HFFc6 (cell line): ENCODE data around the gene DPP6. TPM values are rescaled to one million over a fixed set of nuclear protein-coding genes. Genes with fewer than 3 reads are reported as not detected.

Experiments
- DNase-seq: peaks from one replicate; pipeline ENCODE4 v3.0.0-alpha.2; 2018
- H3K27ac Mint-ChIP-seq: 2 replicates; pipeline ENCODE4 v1.8.0; 2020; ENCODE audit warnings: mild to moderate bottlenecking, mixed read lengths
- H3K27me3 Mint-ChIP-seq: 2 replicates; pipeline ENCODE4 v1.8.0; 2021; ENCODE audit warnings: mild to moderate bottlenecking, moderate library complexity, mixed read lengths; ENCODE audit not compliant: insufficient read depth
- H3K36me3 Mint-ChIP-seq: 2 replicates; pipeline ENCODE4 v1.8.0; 2021; ENCODE audit warnings: low read depth, mixed read lengths
- H3K4me1 Mint-ChIP-seq: 2 replicates; pipeline ENCODE4 v1.8.0; 2020; ENCODE audit warnings: low read depth, mixed read lengths
- H3K4me3 Mint-ChIP-seq: 2 replicates; pipeline ENCODE4 v1.8.0; 2020; ENCODE audit warnings: mild to moderate bottlenecking, moderate library complexity, mixed read lengths
- H3K9me3 Mint-ChIP-seq: 2 replicates; pipeline ENCODE4 v1.8.0; 2020; ENCODE audit warnings: mild to moderate bottlenecking, mixed read lengths
- total RNA-seq, 6 experiments: library from RNA; stranded (reverse); fragmentation: NEBNext Ultra II Directional; extraction: Animal tissue kit (Norgen Biotek cat#: 25700); gene quantifications; 2 replicates in 1 of 6; 3 replicates in 5 of 6; pipeline ENCODE4 v1.2.3, GENCODE V29; 2021
- TF ChIP-seq, protein P1 (sequence below): fragments of 200-600 bp; sonication (generic); IDR thresholded peaks from 2 replicates; pipeline ENCODE4 v1.5.0; 2021; ENCODE audit warnings: antibody characterized with exemption, mild to moderate bottlenecking

Gene DPP6
- total RNA-seq, 6 experiments from 2014 or later, result not detected

GRCh38 chr7:154372011-154372601 lies 319.9 kb downstream of the DPP6 start:
- Mint-ChIP-seq H3K27ac (no peak overlapping the region), H3K4me1 (no peaks in the 10 kb centered on the region), H3K4me3 (no peak overlapping the region), H3K9me3 (peaks cover 53% of the 10 kb centered on the region), H3K27me3 (no peaks in the 10 kb centered on the region; the same call in 1 of the 2 replicates), H3K36me3 (no peaks in the 10 kb centered on the region)
- DNase-seq, result no peak
- TF ChIP-seq, protein P1, sequence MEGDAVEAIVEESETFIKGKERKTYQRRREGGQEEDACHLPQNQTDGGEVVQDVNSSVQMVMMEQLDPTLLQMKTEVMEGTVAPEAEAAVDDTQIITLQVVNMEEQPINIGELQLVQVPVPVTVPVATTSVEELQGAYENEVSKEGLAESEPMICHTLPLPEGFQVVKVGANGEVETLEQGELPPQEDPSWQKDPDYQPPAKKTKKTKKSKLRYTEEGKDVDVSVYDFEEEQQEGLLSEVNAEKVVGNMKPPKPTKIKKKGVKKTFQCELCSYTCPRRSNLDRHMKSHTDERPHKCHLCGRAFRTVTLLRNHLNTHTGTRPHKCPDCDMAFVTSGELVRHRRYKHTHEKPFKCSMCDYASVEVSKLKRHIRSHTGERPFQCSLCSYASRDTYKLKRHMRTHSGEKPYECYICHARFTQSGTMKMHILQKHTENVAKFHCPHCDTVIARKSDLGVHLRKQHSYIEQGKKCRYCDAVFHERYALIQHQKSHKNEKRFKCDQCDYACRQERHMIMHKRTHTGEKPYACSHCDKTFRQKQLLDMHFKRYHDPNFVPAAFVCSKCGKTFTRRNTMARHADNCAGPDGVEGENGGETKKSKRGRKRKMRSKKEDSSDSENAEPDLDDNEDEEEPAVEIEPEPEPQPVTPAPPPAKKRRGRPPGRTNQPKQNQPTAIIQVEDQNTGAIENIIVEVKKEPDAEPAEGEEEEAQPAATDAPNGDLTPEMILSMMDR, result no peak

DNA sequence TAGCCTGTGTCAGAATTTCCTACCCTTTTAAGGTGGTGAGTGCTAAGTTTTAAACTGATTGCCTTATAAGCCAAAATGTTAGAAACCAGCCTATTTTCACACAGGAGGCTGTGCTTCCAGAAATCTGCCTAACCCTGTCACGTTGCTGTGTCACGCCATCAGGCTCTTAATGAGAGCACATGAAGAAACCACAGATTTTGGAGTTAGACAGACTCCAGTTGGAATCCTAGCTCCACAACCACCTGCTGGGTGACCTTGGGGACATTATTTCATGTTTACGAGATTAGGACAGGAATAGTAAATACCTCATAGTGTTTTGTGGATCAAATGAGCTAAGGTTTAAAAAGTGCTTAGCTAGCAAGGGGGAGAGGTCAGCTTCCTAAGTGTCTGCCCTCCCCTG lies 321.8 kb downstream of the DPP6 start:
- H3K36me3 Mint-ChIP-seq, result no peaks in the 10 kb centered on the region
- peaks cover 63% of the 10 kb centered on the region for H3K9me3 Mint-ChIP-seq
- TF ChIP-seq, protein P1, result no peak
- H3K27me3 Mint-ChIP-seq, result no peaks in the 10 kb centered on the region; the same call in 1 of the 2 replicates
- H3K27ac Mint-ChIP-seq, result no peak overlapping the region
- no peak for DNase-seq
- H3K4me3 Mint-ChIP-seq, result no peak overlapping the region
- H3K4me1 Mint-ChIP-seq, result no peaks in the 10 kb centered on the region

GRCh38 chr7:154375956-154376355 lies 323.8 kb downstream of the DPP6 start:
- Mint-ChIP-seq H3K36me3 (peaks cover 5% of the 10 kb centered on the region; the same call in 1 of the 2 replicates), H3K27ac (no peak overlapping the region), H3K4me1 (no peaks in the 10 kb centered on the region), H3K9me3 (peaks cover 68% of the 10 kb centered on the region), H3K27me3 (no peaks in the 10 kb centered on the region; the same call in 1 of the 2 replicates), H3K4me3 (no peak overlapping the region)
- no peak for DNase-seq
- TF ChIP-seq, protein P1, result no peak

- H3K27ac Mint-ChIP-seq, result no peak overlapping the region
- DNase-seq, result no peak
- H3K36me3 Mint-ChIP-seq, result peaks cover 14% of the 10 kb centered on the region
- TF ChIP-seq, protein P1, result no peak
- no peaks in the 10 kb centered on the region for H3K4me1 Mint-ChIP-seq
- H3K9me3 Mint-ChIP-seq, result peaks cover 75% of the 10 kb centered on the region
- H3K4me3 Mint-ChIP-seq, result no peak overlapping the region
- H3K27me3 Mint-ChIP-seq, result no peaks in the 10 kb centered on the region
These were observed 328.6 kb downstream of the DPP6 start for GRCh38 chr7:154380771-154381170.

GRCh38 chr7:154383045-154383444 lies 330.8 kb downstream of the DPP6 start:
- Mint-ChIP-seq H3K27ac (no peak overlapping the region), H3K4me1 (no peaks in the 10 kb centered on the region), H3K4me3 (no peak overlapping the region), H3K27me3 (no peaks in the 10 kb centered on the region), H3K36me3 (peaks cover 14% of the 10 kb centered on the region), H3K9me3 (peaks cover 76% of the 10 kb centered on the region)
- DNase-seq, result no peak
- TF ChIP-seq, protein P1, result no peak
